ENCODE measurements around the gene EMC6. TPM values are rescaled to one million over a fixed set of nuclear protein-coding genes. Genes with fewer than 3 reads are reported as not detected.

Gene EMC6
- total RNA-seq, 1 experiment from 2014 or later, result 72.2 TPM

DNA sequence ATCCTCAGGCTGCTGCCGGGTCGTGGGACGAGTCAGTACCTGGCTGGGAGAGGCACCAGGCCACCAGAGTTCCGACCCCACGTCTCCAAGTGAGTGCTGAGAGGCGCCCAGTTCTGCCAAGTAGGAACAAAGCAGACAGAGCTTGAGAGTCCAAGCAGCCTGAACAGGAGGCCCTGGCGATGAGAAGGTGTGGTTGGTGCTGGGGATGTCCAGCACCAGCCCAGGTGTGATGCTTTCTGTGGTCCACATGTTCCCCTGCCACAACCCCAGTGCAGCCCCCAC lies 11.1 kb upstream of the EMC6 start:
- H3K4me3 Mint-ChIP-seq, result no peak overlapping the region

More for the DNA sequence above, 11.1 kb upstream of the EMC6 start:
- no peaks in the 10 kb centered on the region for H3K79me2 ChIP-seq (ENCODE audit: insufficient read depth, low read length)
- peak overlapping the region in 1 of 3 experiments; percentile 23; a peak in 1 of 7 replicates for H3K27ac Mint-ChIP-seq
- H3T11ph ChIP-seq (ENCODE audit: low read length), result no peak overlapping the region
- H3K36me3 Mint-ChIP-seq (ENCODE audit: insufficient read depth in 1 of 3, low read depth in 3 of 3), result peaks cover 0 to 19% (median 0%) of the 10 kb centered on the region in 3 experiments; a peak in 4 of 7 replicates
- no peak overlapping the region for H2BK12ac ChIP-seq (ENCODE audit: insufficient read length, low read depth, low read length)
- H4K8ac ChIP-seq (replicated peaks; ENCODE audit: insufficient read length, low read depth, low read length), result no peak overlapping the region
- H2BK15ac ChIP-seq (ENCODE audit: low read depth, low read length), result no peak overlapping the region
- no peak overlapping the region for H3K18ac ChIP-seq (ENCODE audit: insufficient read length, low read depth, low read length)
- no peak overlapping the region for H2BK5ac ChIP-seq (ENCODE audit: insufficient read length, low read length)
- no peak overlapping the region for H3K27ac ChIP-seq (ENCODE audit: insufficient read length, low read depth, low read length)
- no CpG with 5 or more reads among the region's 7 CpGs for WGBS (ENCODE audit: extremely low coverage, insufficient read length, low lambda C conversion rate)
- no peak overlapping the region for H3K23ac ChIP-seq (ENCODE audit: insufficient read length, low read depth, low read length)
- no peaks in the 10 kb centered on the region for H3K9me3 Mint-ChIP-seq
- TF ChIP-seq, protein P1, sequence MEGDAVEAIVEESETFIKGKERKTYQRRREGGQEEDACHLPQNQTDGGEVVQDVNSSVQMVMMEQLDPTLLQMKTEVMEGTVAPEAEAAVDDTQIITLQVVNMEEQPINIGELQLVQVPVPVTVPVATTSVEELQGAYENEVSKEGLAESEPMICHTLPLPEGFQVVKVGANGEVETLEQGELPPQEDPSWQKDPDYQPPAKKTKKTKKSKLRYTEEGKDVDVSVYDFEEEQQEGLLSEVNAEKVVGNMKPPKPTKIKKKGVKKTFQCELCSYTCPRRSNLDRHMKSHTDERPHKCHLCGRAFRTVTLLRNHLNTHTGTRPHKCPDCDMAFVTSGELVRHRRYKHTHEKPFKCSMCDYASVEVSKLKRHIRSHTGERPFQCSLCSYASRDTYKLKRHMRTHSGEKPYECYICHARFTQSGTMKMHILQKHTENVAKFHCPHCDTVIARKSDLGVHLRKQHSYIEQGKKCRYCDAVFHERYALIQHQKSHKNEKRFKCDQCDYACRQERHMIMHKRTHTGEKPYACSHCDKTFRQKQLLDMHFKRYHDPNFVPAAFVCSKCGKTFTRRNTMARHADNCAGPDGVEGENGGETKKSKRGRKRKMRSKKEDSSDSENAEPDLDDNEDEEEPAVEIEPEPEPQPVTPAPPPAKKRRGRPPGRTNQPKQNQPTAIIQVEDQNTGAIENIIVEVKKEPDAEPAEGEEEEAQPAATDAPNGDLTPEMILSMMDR (conservative IDR thresholded peaks at IDR 0.05), result no peak
- no peaks in the 10 kb centered on the region for H3K23me2 ChIP-seq (ENCODE audit: insufficient read length, low read depth, low read length, poor library complexity, severe bottlenecking)
- no peak overlapping the region for H3K4ac ChIP-seq (ENCODE audit: low read depth, low read length)
- H3K9ac ChIP-seq (ENCODE audit: extremely low read depth, insufficient read length, low read length), result no peak overlapping the region
- H2AFZ ChIP-seq (ENCODE audit: low read length), result no peak overlapping the region
- no peak overlapping the region for H3K4me2 ChIP-seq (ENCODE audit: insufficient read depth, insufficient read length, low read length)
- no peak overlapping the region; the same call in 1 of the 2 replicates for H3K14ac ChIP-seq (ENCODE audit: insufficient read depth, low read length)
- H2BK20ac ChIP-seq (ENCODE audit: low read depth, low read length, poor library complexity, severe bottlenecking), result no peak overlapping the region
- H4K91ac ChIP-seq (ENCODE audit: insufficient read length, low read depth, low read length), result no peak overlapping the region
- H2BK120ac ChIP-seq (ENCODE audit: low read depth, low read length, poor library complexity, severe bottlenecking), result no peak overlapping the region
- no peaks in the 10 kb centered on the region for H3K27me3 ChIP-seq (ENCODE audit: insufficient read depth, low read length)
- no peaks in the 10 kb centered on the region for H3K79me1 ChIP-seq (ENCODE audit: insufficient read depth, low read depth, low read length, poor library complexity, severe bottlenecking)
- H4K5ac ChIP-seq (ENCODE audit: insufficient read length, low read depth, low read length), result no peak overlapping the region
- H3K56ac ChIP-seq (ENCODE audit: insufficient read length, low read depth, low read length), result no peak overlapping the region
- no peaks in the 10 kb centered on the region for H3K9me3 ChIP-seq (ENCODE audit: control insufficient read depth, low read depth, low read length)
- H3K4me1 ChIP-seq (ENCODE audit: insufficient read depth, low read length), result no peaks in the 10 kb centered on the region
- no peaks in the 10 kb centered on the region for H4K20me1 ChIP-seq (ENCODE audit: control insufficient read depth, insufficient read depth, insufficient read length)
- H2AK5ac ChIP-seq (ENCODE audit: insufficient read length, low read length), result no peak overlapping the region
- peak; percentile 28 for DNase-seq
- H3K27me3 Mint-ChIP-seq (ENCODE audit: low read depth), result no peaks in the 10 kb centered on the region
- peaks cover 8 to 12% of the 10 kb centered on the region in 2 experiments for H3K4me1 Mint-ChIP-seq
